ENCODE results near the gene ZMYM3.

Gene ZMYM3

DNA sequence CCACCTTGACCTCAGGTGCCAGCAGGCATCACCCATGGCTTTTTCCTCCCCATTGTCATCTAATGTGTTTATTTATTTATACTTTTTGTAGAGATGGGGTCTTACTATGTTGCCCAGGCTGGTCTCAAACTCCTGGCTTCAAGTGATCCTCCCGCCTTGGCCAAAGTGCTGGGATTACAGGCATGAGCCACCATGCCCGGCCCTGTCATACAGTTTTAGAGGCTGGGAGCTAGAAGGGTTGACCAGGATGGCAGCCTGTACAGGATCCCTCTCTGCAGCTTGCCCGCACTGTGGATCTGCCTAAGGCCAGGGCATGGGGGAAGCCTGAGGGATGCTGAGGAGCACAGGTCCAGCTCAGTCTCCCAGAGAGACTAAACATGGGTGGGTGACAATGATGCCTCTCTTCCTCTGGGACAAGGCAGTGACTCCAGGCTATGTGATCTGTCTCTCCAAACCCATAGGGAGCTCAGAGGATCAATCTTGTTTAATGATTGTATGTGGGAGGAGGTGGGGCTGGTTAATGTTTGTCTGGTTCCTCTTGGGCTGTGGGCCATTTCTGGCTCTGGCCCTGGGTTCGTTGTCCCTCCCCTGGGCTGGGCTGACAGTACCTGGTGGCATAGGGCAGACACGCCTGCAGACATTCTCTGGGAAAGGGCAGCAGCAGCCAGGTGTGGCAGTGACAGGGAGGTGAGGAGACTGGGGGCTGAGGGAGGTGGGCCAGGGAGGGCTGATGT lies 39.2 kb downstream of the ZMYM3 start:
- no peak for DNase-seq (ENCODE audit: low read depth)

DNA sequence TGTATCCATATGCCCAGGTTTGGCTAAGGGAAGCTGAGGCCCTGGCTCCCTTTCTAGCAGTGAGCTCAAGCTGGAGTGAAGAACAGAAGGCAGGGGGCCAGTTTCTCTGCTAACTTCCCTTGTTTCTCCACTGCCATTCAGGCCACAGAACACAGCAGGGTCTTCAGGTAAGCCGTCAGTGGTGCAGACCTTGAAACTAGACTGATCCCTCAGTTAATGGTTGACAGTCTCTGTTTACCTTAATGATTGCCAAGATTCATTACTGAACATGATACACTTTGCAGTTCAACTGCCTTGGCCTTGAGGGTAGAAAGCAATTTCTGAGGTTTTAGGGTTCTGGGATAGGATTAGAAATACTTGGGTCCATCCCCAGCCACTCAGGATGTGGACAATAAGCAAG lies 39.8 kb downstream of the ZMYM3 start:
- no peak for DNase-seq (ENCODE audit: low read depth)

DNA sequence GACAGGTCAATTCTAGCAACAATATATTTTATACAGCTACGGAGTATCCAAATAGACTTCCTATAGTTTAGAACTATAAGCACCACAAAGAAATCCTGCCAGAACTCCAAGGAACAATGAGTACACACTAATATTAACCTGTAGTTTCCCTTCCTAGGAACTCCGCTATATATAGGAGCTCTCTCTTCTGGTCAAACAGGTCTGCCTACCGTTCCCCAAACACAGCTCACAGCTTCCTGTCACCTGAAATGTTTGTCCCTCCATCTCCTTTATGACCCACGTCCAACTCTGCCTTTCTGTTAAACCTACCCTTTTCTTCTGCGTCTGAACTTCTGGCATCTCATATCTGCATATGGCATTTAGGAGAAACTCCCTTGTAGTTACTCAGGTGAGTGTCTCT lies 41.4 kb downstream of the ZMYM3 start:
- no peak for DNase-seq (ENCODE audit: low read depth)

DNA sequence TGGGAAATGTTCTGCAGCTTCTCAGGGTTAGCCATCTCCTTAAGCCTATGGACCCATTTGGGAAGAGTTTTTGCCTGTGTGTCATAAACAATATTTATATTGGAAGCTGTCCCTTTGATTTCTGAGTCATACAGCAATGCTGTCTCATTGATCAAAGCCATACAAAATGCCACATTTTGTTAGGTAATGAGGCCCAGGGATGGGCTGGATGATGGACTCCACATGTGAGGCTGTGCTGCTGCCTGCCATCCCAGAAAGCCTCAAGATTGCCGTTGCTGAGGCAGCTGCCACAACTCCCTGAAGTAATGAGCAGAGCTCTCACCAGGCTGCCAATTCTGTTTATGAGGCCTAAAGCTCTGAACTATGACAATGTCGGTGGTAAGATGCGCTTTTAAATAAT lies 43.1 kb downstream of the ZMYM3 start:
- DNase-seq (ENCODE audit: low read depth), result no peak

DNA sequence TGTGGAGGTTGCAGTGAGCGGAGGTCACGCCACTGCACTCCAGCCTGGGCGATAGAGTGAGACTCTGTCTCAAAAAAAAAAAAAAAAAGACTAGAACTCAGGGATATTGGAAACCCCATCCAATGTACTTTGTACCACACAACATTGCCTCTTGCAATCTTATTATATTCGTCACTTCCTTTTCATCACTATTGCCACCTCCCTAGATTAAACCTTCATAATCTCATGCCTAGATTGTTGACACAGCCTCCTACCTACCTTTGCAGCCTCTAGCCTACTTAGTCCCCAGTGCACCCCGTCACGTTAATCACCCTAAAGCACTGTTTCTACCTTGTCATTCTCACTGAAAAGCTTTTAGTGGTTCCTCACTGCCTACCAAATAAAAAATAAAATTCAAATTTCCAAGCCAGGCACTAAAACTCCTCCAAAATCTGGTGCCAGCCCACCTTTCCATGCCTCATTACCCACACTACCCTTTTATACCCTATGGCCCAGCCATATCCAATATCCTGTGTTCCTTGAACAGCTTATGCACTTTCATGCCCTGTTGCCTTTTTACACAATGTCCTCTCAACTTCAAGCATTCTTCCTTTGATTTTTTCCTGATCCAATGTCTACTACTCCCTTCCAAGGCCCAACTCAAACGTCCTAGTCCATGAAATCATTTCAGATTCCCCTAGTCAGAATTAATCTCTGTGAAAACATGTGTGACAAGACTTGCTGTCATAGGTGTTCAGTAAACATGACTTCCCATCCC lies 54.5 kb downstream of the ZMYM3 start:
- no peak for DNase-seq (ENCODE audit: low read depth)

DNA sequence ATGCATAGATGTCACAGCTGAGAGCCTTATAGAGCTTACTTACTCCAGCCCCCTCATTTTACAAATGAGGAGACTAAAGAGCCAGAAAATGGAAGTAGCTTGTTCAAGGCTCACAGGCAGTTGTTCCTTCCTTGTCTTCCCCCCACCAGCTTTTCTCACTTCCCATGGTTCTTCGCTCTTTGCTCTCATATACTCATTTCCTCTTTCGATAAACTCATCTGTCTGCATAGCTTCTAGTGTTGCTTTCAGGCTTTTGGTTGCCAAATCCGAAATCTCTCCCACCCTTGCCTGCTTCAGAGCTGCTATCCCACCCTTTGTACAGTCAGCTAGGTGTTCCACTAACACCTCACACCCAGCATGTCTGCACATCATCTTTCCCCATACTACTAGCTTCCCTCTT lies 55.9 kb downstream of the ZMYM3 start:
- no peak for DNase-seq (ENCODE audit: low read depth)

DNA sequence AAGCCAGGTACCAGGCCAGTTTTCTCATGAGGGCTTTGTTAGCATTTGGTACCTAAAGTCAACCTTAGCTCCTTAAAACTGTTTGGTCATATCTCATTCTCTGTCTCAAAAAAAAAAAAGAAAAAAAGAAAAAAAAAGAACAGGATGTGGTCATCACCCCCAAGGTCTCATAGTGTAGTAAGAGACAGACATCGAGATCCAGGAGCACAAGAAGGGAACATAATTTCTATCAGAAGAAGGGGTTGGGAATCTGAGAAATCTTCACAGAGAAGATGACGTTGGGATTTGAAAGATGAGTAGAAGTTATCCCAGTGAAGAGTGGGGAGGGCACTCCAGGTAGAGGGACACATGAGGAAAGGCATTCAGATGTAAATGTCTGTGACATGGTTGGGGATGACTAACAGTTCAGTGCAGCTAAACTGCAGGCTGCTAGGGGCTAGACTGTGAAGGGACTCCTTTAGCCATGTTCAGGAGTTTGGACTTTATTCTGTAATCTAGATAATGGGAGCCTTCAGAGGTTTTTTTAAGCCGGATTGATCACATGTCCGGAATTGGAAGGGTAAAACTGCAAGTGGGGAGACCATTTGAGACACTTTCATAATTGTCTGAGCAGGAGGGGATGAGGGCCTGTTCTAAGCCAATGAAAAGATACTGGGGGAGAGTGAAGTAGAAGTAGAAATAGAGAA lies 57.8 kb downstream of the ZMYM3 start:
- no peak for DNase-seq (ENCODE audit: low read depth)

DNA sequence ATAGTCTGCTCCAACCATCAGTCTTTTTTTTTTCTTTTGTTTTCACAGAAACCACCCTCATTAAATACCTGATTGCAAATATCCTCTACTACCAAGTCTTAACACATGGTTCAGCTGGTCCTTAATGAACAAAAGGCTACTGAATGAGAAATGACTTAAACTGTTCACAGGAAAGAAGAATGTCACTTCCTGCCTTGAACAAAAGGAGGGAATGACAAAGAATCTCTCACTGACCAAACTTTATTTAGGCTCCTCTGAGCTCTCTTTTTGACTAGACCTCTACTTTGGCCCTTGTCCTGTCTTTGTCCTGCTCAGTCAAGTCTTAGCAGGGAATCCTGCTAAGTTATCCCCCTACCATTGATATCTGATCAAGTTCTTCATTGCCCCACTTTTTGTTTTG lies 62.7 kb downstream of the ZMYM3 start:
- no peak for DNase-seq (ENCODE audit: low read depth)
